Keratinocyte (primary cell): ENCODE results near the gene AGRN.
"Not testable (repeated sequence)": the region's sequence is repeated elsewhere in the genome, so short reads cannot be mapped to it uniquely, and the experiment has no call there.

Experiments
- CTCF ChIP-seq, 3 experiments: IDR thresholded peaks in 1 of 3; conservative IDR thresholded peaks in 1 of 3; optimal IDR thresholded peaks in 1 of 3; 2 replicates in 2 of 3; 3 replicates in 1 of 3; pipeline versions ENCODE3 to v1.5.1; 2011; ENCODE audit warnings: low read length in 3 of 3, mild to moderate bottlenecking in 3 of 3, moderate library complexity in 2 of 3, control low read depth in 1 of 3, inconsistent platforms in 1 of 3; ENCODE audit not compliant: insufficient read depth in 2 of 3; ENCODE audit errors: extremely low read depth in 1 of 3
- EZH2 ChIP-seq: IDR thresholded peaks from one replicate; pipeline ENCODE4 v1.6.1; 2012; ENCODE audit warnings: inconsistent platforms, mild to moderate bottlenecking, low read length, moderate library complexity

- TF ChIP-seq CTCF (optimal IDR thresholded peaks at IDR 0.05 in 1 of 3, IDR thresholded peaks at IDR 0.05 in 1 of 3, conservative IDR thresholded peaks at IDR 0.05 in 1 of 3; ENCODE audit: extremely low read depth in 1 of 3, insufficient read depth in 2 of 3, low read length in 3 of 3); EZH2: not testable (repeated sequence)
Measured at GRCh38 chr1:1065940-1066304, 46.0 kb downstream of the AGRN start.
